HG03139 (cell line): ENCODE measurements around the gene CDC25C.
"Not testable (repeated sequence)": the region's sequence is repeated elsewhere in the genome, so short reads cannot be mapped to it uniquely, and the experiment has no call there.

Experiments used
- ATAC-seq: cut with Tn5 transposase; IDR thresholded peaks from one replicate; pipeline ENCODE4 v1.9.1; 2021; ENCODE audit not compliant: unreplicated experiment

Gene CDC25C

DNA sequence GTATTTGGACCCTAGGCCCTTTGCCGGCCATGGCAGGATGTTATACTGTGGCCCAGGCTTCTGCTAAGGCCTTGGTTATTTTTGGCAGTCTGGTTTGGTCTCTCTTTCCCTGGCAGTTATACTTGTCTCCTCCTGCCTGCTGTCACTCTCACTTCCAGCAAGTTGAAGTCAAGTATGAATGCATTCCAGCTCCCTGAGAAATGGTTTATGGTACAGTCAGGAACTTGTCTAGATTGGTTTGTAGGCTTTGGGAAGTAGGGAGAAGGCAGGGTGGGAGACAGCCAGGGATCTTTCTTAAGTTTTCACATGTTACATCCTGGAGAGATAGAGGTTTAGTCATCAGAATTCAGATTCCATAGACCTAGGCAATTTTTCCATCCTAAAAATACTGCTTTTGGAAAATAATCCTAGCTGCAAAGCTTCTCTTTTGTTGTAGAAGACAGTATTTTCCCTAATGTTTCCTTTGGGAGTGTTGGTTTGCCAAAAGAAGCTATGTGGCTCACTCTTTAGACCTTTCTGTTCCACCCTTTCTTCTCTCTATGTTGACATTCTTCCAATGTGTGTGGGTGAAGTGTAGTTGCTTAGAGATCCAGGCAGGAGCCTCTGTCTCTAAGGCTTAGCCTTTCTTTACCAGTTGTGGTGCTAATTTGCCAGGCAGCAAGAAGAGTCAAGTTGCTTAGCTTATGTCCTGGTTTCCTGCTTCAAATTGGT is 18.4 kb upstream of the CDC25C start:
- no peak for ATAC-seq

DNA sequence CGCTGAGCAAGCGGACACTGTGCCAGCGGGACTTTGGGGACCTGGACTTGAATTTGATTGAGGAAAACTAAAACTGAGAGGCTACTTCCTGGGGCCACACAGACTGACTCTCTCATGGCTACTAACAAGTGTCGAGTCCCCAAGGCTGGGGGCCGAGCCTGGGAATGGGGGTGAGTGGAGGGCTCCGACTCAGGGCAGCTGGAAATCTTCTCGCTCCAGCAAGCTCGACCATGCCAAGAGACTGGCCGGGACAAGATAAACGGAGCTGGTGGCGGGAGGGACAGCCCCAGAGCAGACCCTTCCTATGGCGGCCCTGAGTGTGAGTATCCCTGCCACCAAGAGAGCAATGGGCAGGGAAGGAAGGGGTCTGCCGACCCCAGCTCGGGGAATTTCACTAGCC is 15.3 kb upstream of the CDC25C start:
- ATAC-seq, result no peak

DNA sequence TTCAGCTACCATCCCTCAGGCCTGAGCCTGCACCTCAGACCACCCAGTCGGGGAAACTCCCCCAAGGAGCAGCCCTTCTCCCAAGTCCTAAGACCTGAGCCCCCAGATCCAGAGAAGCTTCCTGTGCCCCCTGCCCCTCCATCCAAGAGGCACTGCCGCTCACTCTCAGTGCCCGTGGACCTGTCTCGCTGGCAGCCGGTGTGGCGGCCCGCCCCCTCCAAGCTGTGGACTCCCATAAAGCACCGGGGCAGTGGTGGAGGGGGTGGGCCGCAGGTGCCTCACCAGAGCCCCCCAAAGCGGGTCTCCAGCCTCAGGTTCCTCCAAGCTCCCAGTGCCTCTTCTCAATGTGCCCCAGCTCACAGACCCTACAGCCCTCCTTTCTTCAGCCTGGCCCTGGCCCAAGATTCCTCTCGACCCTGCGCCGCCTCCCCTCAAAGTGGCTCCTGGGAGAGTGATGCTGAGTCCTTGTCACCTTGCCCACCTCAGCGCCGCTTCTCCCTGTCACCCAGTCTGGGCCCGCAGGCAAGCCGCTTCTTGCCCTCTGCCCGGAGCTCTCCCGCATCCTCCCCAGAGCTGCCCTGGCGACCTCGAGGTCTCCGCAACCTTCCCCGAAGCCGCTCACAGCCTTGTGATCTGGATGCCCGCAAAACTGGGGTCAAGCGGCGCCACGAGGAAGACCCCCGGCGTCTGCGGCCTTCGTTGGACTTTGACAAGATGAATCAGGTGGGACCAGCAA is 13.5 kb upstream of the CDC25C start:
- ATAC-seq, result no peak

DNA sequence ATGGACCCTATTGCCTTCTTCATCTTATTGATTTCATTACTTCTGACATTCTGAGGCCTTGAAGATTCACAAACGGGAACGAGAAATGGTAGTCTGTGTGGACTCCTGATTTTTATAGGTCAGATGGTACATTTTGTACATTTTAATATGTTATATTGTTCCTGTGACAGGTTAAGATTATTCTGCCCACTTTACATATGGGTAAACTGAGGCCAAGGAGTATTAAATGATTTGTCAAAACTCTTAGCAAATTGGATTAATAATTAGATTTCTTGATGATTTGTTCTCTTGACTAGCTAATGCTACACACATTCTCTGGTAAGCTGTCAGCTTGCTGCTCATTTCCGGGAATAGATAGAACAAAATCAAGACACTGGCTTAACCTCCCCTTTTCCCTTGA is 8.4 kb upstream of the CDC25C start:
- no peak for ATAC-seq

DNA sequence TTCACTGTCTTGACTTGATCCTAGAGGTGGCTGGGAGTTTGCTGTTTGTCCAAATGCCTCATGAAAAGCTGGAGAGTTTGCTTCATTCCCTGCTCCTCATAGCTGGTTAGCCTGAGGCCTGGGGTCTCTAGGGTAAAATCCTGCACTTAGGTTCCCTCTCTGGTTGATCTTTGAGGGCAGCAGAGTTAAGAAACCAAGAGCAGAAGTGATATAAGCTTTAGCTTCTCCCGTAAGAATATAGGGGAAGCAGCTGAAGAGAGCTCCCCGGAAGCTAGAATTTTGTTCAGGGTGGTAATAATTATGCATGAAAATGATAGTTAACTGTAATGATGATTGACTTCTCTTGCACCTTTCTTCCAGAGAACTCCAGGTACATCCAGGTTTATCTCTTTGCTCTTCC is 7.9 kb upstream of the CDC25C start:
- no peak for ATAC-seq

DNA sequence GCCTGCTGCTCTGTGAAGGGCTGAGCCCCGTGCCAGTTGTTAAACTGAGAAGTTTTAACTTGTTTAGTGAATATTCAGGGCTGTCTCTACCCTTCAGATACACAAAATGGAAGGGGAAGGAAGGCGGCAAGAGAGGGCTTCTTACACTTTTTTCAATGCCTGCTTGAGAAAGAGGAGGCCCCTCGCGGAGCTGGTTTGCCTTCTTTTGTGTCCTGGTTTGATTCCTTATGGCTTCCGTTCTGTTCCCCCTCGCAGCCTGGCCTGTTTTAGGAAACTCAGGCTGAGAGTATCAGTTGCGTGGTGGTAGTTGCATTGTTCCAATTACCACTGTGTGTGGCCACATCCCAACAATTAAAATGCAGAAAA is 7.5 kb upstream of the CDC25C start:
- ATAC-seq, result no peak

DNA sequence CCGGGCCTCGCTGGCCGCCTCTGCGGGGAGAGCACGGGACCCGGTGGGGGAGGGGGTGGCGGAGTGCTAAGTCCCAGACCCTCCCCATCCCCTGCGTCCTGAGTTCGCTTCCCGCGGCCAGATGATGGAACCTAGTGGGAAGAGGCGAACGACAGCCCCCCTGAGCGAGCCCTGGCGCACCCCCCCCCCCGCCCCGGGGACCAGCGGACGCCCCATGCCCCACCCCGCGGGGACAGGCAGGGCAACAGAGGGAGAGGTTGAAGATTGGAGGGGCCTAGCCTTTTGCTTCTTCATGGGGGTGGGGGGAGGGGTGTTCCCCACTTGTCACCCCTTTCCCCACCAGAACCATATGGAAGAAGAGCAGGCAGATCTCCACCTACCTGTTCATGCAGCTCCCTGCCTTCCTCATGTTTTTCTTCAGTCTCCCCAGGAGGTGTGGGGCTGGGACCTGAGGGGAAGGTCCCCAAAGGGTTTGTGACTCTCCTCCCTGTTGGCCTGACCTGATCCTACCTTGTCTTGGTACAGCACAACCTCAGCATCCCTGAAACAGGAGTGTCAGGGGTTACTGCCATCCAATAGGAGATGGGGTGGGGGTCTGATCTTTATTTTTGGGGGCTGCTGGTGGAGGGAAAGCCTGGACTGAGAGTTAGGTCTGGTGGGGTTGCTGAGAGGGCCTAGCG is 6.9 kb upstream of the CDC25C start:
- ATAC-seq, result no peak

DNA sequence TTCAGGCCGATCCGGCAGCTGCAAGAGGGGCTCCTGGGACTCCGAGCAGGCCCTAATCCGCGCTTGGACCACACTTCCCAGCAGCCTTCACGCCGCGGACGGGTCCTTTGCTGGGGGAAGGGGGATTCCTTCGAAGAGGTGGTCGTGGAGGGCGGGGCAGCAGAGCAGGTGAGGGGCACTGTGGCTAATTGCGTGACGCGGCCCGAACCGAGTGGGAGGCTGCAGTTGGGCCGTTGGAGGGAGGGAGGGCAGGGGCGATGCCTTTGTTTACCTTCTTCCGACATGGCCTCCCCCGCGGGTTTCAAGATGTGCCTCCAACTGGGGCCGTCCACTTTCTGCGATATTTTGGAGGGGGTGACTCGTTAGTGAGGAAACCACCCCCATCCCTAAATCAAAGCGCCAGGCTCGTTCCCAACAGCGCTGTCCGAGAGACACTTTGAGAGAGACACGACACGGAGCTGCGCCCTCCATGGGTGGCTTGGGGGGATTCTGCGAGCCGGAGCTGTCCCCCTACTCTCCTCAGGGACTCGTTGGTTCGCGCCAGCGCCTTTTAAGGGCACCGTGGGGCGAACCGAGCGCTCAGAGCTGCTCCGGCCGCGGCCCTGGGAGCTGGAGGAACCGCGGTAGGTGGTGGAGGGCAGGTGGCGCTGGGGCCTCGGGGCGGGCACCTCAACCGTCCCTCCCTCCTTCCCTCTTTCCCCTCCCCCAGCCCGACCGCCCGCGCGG is 6.2 kb upstream of the CDC25C start, which contains the start of gene FAM53C:
FAM53C (plus strand) TSS at position 582 of the 726 bp plus-strand sequence. CDS start 3,070 bp downstream, outside the sequence.
- ATAC-seq, result peak; percentile 75

DNA sequence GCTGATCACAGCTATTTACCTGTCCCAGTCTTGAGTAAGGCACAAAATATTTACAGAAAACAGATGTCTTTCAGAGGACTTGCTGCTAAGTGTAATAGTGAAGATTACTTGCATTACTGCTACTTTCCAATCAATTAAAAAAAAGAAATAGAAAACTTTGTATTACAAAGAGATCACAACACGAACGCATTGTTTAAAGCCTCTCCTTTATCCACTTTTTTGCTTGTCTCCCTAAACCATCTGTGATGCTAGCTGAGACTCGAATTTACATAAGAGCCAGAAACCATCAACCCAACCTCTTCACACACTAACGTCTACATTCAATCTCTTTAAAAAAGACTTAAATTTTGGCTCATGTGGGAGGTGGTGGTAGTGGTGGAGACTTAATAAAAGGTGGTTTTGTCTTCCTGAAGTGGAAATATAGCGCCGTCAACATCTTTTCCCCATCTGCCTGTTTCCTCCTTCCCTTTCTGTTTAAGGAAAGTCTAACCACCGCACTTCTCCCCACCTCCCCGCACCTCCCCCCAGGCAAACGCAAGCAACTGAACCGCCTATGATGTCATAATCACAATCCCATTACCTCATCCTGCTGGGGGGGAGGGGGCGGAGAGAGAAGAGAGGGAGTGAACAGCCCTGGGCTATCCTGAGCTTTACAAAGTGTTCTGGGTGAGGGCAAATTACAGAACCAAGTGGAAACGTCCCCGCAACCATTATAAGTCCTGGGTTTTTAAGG is 5.5 kb upstream of the CDC25C start:
- ATAC-seq, result peak; percentile 11

DNA sequence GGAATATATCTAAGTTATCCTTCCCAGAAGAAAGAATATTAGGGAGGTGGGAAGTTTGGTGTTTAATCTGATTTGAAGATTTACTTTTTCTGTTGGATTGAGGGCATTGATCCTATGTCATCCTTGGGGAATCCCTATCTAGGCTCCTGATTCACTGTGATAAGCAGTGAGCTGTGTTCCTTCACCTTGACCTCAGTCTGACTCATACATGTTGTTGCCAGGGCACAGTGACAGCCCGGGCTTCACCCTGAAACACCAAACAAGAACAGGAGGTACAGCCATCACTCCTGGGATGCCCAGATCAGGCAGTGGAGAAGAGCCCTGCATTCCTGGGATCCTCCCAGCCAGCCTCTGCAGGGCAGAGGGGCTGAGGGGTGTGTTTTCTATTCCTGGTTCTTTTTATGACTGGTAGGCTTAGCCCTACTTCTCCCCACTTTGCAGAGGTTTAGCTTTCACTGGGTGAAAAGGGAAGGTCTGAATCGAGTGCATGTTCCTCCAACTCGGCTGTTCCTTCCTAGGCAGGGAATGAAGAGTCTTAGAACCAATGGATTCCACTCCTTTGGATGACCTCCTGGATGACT is 3.4 kb upstream of the CDC25C start:
- ATAC-seq, result no peak

DNA sequence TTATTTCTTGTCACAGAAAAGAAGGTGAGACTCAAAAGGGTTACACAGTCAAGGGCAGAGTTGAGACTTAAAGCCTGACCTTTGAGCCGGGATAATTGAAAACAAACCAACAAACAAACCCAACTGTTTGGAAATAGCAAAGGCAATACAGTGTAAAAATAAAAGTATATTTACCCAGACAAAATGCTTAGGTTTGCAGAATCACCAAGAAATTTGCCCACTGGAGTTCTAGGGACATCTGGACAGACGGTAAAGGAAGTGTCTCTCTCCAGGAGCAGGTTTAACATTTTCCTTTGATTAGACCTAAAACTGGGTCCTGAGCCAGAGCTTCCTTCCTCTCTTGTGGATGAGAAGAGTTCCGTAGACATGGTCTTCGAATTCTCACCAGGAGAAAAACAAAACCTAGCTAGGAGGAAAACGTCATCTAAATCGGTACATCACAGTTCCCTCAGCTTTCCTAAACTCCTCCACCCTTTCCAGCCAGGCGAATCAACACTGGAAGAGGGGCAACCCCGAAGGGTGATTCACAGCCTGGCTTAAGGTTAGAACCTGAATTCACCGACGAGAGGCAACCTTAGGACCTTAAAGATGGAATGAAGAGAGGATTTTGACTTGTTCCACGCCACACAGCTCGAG is 673 bp downstream of the CDC25C start:
- ATAC-seq, result no peak

DNA sequence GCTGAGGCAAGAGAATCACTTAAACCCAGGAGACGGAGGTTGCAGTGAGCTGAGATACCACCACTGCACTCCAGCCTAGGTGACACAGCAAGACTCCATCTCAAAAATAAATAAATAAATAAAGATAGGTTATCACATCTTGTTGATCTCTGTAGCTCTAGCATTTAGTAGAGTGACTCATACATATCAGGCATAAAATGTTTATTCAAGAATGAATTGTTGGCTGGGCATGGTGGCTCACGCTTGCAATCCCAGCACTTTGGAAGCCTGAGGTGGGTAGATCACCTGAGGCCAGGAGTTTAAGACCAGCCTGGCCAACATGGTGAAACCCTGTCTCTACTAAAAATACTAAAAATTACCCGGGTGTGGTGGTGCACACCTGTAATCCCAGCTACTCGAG is 13.4 kb downstream of the CDC25C start:
- ATAC-seq, result not testable (repeated sequence)

DNA sequence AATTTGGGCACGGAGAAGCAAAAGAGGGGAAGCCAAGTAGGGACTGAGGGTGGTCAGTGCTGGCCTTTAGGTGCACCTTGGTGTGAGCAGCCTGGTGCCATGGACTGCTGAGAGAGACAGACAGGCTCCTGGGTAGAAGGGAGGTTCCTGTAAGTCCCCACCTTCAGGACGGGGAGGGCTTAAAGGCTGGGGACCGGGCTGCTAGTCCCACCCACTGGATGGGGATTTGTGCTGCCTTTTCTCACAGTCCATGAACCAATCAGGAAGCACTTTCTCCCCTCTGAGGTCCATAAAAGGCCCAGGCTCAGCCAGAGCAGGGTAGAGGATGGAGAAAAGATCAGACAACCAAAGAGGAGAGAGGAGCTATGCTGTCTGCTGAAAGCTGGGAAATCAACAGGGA is 15.2 kb downstream of the CDC25C start:
- no peak for ATAC-seq

DNA sequence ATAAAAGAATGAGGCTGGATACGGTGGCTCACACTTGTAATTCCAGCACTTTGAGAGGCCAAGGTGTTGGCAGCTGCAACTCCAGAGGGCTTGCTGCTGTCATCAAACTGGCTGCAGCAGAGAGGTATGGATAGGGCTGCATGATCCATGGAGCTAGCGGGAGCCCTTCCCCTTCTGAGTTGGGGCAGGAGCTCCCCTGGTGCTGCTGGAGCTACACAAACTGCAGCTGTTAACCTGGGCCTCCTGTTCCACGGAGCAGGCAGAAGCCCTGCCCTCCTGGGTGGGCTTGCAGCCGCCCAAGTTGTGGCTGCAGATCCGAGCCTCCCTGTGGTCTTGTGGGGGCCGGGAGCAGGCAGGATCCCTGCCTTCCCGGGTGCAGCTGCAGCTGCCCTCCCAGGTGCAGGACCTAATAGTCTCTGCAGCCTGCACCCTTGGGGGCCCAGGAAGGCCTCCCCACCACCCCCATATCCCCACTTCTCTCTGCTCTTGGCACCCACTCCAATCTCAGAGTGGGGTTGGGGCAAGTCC is 15.8 kb downstream of the CDC25C start:
- ATAC-seq, result no peak

DNA sequence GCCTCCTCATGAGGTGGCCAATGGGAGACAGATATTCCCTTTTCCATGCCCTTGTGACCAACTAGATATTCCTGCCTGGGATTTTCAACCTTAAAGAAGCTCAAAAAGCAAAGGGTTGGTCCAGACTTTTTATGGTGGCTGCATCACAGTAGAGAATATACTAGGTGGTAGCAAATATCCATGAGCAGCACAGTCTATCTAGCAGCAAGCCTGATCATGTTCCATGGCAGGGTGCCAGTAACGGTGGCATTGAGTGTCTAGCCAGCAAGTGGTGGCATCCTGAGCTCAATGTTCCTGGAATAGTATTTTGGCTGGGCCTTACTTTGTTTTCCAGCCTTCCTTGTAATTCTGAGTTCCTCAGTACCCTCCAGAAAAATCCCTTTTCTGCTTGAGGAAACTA is 25.8 kb downstream of the CDC25C start:
- no peak for ATAC-seq

DNA sequence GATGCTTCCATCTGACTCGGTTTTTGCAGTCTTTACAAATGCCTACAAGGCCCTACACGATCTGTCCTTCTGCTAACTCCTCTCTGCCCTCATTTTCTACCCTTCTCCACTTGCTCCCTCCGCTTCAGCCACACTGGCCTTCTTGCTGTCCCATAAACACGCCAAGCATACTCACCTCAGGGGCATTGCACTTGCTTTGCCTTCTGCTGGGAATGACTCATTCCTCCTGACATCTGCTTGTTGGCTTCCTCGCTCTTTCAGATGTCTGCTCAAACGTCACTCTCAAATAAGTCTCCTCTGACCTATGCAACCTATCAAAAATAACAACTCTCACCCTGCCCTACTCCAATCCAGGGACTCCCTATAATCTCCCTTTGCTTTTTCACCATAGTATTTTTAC is 28.2 kb downstream of the CDC25C start:
- no peak for ATAC-seq

DNA sequence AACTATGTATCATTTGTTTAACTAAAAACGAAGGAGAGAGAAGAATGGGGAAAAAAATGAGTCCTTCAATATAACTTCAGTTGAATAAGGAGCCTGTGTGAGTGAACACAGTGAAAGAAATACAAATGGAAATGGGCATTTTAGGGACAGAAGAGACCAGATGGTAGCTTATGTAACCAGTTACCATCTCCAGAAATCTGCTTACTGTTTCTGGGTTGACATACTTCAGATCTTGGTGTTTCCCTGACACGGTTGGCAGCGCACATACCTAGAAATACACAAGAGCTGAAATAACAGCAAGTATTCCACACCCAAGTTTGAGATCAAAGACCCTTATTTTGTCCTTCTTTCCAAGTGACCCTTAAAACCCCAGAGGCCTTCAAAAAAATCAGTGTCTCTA is 42.3 kb downstream of the CDC25C start:
- ATAC-seq, result no peak

DNA sequence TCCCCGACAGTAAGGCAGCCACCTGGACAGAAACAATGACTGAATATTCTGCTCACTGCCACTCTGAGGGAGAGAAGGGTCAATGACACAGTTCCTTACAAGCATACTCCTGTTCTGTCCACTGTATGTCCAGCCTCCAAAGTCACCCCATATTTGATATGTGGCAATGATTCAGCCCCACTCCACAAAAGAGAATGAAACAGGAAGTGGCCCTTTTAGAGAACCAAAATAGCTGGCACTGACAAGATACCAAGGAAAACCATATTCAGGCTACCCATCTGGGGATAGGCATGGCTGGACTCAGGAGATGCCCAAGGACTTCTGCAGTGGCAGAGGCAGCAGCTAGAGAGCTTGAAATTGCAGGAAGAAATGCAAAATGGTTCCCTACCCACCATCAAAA is 44.4 kb downstream of the CDC25C start:
- ATAC-seq, result no peak

DNA sequence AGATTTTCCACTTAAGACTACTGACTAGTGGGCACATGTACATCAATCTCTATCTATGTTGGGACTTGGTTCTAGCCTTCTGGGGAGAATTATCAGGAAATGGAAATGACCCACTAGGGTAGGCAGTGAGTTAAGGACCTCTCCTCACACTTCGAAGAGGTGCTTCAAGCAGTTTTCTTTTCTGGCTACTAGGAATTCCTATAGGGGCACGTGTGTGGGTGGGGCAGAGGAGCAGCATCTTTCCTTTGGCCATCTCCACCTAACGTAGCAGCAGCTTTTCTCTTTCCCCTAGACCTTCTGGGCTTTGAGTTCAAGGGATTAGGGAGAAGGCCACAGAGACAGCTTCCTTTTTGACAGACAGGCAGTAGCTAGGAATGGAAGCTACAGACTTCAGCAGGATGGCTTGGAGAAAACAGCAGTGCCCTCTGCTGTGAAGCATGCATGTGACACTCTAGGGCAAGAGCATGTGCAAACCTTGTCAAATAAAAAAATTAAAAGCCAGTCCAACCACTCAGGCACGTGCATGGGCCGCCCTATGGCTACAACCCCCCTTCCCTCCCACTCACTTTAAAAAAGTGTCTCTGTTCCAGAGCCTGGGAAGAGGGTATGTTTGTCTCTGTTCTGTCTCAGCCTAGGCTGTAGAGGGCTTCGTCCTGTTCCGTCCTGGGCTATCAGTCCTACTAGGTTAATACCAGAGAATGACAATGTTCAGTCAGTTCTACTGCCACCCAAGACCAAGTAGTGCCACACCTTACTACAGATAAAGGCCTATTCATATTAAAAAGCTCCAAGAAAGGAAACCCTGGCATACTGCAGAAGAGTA is 48.5 kb downstream of the CDC25C start:
- ATAC-seq, result no peak
